Right forelimb (tissue), 1 donor: Measurements from ENCODE around the gene MYH3.

Experiments used
- DNase-seq: peaks from one replicate; pipeline ENCODE4 v3.0.0-alpha.2; 2018

Gene MYH3

DNA sequence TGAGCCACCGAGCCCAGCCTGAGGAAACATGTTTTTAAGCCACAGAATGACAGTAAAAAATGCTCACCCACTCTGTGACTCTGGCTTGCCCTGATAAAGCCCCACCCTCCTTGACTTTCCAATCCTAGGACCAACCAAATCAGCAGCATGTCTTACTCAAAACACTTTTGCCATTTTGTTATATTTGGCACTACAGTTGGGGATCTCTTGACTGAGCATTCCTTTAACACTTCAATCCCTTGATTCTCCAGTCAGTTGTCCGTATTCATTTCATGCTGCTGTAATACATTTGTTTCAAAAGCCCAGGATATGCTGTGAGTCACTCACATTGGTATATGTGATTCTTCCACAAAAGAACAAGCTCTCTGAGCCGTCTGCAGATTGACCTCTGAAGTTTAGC, 8.2 kb downstream of the MYH3 start:
- no peak for DNase-seq

GRCh38 chr17:10648381-10648780, 8.7 kb downstream of the MYH3 start:
- DNase-seq: no peak

GRCh38 chr17:10646392-10646990, 10.6 kb downstream of the MYH3 start:
- DNase-seq: peak; percentile 86

DNA sequence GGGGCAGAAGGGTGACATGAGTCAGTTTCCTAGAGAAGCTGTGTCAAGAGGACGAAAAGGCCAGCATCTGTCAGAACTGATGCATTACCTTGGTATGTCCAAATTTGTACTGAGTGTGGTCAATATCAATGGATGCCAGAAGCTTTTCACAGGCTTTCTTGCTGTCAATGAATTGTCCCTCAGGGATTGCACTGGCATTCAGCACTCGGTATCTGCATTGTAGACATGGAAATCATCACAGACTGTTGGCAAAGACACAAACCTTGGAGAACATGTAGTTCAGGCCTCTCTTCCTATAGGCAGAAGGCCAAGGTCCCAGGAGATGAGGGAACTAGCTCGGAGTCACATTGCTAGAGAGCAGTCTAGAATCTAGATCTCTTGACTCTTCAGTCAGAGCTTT, 16.6 kb downstream of the MYH3 start:
- no peak for DNase-seq

- no peak for DNase-seq
Measured at GRCh38 chr17:10638151-10638550, 19.0 kb downstream of the MYH3 start.

DNA sequence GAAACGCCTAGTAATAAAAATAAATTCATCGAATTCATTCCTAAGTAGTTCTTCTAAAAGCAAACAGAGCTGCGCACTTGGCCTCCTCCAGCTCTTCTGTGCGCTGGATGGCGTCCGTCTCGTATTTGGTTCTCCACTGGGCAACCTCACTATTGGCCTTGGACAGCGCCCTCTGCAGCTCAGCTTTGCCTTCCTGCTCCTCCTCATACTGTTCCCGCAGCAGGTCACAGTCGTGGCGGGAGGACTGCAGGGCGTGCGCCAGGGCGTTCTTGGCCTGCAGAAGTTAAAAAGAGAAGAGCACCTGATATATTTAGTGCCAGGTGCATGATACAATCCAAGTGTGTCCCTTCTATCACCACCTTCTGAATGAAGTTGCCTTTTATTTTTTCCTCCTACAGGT, 21.8 kb downstream of the MYH3 start:
- no peak for DNase-seq

GRCh38 chr17:10633738-10634379, 23.2 kb downstream of the MYH3 start:
- no peak for DNase-seq

- DNase-seq: no peak
Measured at GRCh38 chr17:10631701-10632100, 25.4 kb downstream of the MYH3 start.

DNA sequence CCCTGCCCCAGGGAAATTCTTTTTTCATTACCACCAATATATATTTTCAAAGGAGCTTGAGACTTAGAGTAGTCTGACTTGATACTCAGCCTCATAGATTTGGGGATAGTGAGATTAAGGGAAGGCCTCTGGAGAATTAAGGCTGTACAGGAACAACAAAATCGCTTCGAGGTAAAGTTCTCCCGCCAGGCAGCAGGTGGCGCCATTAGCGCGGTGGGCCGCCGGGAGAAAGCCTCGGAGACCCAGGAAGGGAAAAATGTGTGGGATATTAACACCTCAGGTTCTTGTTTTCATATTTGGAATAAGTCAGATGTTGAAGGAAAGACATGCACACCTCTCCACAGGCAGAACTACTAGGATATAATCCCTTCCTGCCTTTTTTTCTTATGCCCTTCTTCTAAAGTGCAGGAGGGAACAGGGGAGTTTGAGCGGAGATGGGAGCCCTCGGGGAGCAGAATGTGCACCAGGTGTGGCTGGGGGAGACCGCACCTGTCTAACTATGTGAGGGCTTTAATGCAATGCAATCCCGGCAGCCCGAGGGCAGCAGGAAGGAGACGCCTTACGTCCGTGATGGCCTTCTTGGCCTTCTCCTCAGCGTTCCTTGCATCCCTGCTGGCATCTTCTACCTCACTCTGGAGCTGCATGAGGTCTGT, 25.9 kb downstream of the MYH3 start:
- DNase-seq: peak; percentile 52

DNA sequence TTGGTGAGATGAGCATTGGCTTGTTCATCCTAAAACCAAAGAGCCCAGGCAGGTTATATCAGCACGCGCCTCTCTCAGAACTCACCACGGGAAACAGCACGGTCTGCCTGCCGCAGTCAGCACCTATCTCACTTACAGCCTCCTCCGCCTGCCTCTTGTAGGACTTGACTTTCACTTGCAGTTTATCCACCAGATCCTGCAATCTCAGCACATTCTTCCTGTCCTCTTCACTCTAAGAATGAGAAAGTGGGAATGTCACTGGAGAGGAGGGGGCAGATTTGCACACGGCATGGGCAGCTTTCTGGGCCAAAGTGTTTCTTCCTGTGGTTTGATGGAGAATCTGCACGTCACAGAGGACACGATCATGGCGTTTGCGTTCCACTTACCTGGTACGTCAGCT, 27.4 kb downstream of the MYH3 start:
- no peak for DNase-seq

GRCh38 chr17:10628756-10629155, 28.4 kb downstream of the MYH3 start:
- DNase-seq: no peak

DNA sequence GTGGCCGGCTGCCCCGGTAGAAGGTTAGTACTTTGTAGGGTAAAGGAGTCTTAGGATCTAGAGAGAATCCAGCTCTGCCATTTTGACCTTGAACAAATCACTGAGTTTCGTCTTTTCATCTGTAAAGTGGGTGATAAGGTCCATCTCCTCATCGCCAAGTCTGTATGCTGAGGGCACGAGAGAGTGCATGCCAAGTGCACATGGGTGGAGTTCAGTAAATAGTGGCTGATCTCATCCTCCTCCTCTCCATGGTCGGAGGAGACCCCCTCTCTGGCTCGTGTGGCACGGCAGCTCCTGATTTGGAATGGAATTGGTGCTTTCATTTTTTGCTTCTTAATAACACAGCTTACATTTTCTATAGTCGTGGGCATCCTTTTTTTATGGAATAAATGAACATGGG, 30.7 kb downstream of the MYH3 start:
- no peak for DNase-seq

DNA sequence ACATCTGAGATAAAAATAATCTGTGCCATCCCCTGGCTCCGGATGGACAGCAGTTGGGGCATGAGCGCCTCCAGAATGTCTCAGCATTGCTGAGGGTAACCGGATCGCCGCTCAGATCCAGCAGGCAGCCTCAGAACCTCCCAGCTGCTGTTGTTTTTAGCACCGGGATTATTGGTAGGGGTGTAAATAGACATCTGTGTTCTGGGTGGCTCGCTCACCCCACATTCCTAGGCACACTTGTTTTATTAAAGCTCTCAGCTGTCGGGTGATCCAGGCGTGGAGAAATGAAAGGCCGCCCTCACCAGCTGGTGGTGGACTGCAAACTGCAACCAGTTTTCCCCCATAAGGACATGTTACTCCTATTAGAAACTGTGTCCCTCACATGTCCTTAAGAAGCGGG, 32.1 kb downstream of the MYH3 start:
- peak; percentile 60 for DNase-seq

- DNase-seq: no peak
Measured at GRCh38 chr17:10623737-10624338, 33.3 kb downstream of the MYH3 start.

- DNase-seq: no peak
Measured at GRCh38 chr17:10622617-10623485, 34.3 kb downstream of the MYH3 start.

- DNase-seq: no peak
Measured at GRCh38 chr17:10621397-10621796, 35.7 kb downstream of the MYH3 start.

DNA sequence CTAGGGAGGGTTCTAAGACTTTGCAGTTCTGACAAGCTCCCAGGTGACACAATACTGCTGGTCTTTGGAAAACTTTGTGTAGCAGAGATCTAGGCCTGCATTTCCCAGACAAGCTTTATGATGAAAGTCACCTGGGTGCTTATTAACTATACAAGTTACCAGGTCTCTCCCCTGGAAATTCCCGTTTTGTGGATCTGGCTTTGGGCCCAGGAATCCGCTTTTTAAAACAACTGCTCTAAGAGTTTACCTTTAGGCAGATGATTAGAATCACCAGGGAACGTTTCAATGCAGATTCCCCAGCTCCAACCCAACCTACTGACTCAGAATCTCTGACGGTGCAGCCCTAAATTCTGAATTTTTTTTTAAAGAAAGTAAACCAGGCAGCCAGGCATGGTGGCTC, 36.3 kb downstream of the MYH3 start:
- no peak for DNase-seq

DNA sequence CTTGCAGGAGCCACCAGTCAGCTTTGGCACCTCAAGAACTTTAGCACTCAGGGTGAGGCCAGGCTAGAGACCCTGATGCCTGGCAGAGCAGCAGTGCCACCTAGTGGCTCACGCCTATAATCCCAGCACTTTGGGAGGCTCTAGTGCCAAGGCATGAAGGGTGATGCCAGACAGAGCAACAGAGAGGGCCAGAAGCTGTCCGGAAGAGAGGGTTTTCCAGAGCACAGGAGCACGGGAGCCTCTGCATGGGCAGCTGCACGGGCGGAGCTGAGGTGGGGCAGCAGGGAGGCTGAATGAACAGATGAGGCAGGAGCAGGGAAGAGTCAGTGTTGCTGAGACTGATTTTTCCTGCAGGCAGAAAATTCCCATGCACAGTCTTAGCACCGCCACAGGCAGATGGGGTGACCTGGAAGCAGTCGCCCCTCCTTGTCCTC, 38.9 kb downstream of the MYH3 start:
- DNase-seq: peak; percentile 87

- no peak for DNase-seq
Measured at GRCh38 chr17:10617120-10617505, 40.0 kb downstream of the MYH3 start.

DNA sequence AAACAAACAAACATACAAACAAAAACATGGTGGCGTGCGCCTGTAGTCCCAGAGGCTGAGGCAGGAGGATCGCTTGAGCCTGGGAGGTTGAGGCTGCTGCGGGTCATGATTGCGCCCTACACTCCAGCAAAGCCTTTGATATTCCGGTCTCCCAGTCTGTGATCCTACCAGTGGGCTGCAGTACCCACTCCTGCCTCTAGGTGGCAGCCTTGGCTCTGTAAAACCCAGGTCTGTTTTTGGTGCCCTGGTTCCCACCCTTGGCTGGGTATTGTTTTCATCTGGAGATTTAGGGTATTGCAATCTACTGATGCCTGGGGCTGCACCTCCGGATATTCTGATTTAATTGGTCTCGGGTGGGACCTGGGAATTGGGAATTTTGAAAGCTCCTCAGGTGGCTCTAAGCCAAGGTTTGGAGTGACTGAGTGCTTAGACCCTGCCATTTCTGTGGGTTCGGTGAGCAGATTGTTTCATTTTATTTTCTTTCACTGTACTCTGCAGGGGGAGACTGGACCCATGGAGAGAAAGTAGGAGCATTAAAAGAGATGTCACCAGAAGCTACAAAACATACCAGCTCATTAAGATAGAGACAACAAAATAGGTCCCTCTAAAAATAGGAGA, 40.5 kb downstream of the MYH3 start:
- DNase-seq: peak; percentile 85

DNA sequence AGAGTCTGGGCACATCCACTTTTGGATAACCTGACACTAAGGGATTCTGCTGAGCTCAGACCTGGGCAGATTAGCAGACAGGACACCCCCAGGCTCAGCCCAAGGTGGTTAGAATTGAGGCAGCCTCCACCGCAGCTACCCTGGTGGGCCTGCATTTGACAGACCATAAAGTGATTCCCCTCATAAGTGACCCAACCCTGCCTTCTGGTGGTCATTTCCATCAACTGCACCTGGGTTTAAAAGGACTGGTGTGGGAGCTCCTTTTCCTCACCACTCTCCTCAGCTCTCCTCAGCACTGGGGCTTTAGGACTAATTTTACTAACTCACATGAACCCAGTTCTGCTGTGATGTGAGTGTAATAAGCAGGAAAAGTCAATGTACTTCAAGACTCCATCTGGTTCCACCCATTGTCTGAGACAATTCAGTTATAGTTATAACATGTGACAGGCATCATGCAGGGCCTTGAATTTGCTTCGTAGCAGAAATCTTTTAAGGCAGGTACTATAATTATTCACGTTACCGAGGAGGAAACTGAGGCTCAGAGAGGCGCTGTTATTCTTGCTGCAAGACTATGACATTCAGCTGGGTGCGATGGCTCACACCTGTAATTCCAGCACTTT, 42.5 kb downstream of the MYH3 start:
- peak; percentile 79 for DNase-seq
